Epithelial cell of proximal tubule (primary cell): ENCODE measurements around the gene ACTBL2. TPM values are rescaled to one million over a fixed set of nuclear protein-coding genes. Genes with fewer than 3 reads are reported as not detected.
A peak's percentile ranks its signal among the peaks of the same experiment; 100 is the strongest.

Source experiments
- DNase-seq: peaks from one replicate; pipeline ENCODE4 v3.0.0-alpha.2; 2011; ENCODE audit warnings: low read depth
- H3K4me3 ChIP-seq: 2 replicates; pipeline ENCODE4 v1.5.1; 2011; ENCODE audit warnings: low read depth, mild to moderate bottlenecking, low read length
- CTCF ChIP-seq: conservative IDR thresholded peaks from 2 replicates; pipeline ENCODE4 v1.5.1; 2012; ENCODE audit warnings: low read depth, mild to moderate bottlenecking, low read length
- total RNA-seq: library from RNA; depleted of rRNA; stranded (reverse); fragments of >200 nt; gene quantifications from 2 replicates; pipeline ENCODE4 v1.2.3, GENCODE V29; 2015

ACTBL2 gene
- total RNA-seq, 1 donor from 2014 or later = 2.3 TPM

GRCh38 chr5:57455511-57456455 is 26.8 kb downstream of the ACTBL2 start:
- DNase-seq = no peak
- H3K4me3 ChIP-seq = no peak overlapping the region
- no peak for TF ChIP-seq CTCF

GRCh38 chr5:57454896-57455295 is 27.7 kb downstream of the ACTBL2 start:
- no peak for TF ChIP-seq CTCF
- no peak overlapping the region for H3K4me3 ChIP-seq
- no peak for DNase-seq

GRCh38 chr5:57453728-57454127 is 28.9 kb downstream of the ACTBL2 start:
- no peak for DNase-seq
- TF ChIP-seq CTCF = no peak

GRCh38 chr5:57452885-57453284 is 29.7 kb downstream of the ACTBL2 start:
- DNase-seq = no peak
- TF ChIP-seq CTCF = no peak
- no peak overlapping the region for H3K4me3 ChIP-seq

More at GRCh38 chr5:57453728-57454127, 28.9 kb downstream of the ACTBL2 start:
- H3K4me3 ChIP-seq = no peak overlapping the region

GRCh38 chr5:57450991-57451876 is 31.4 kb downstream of the ACTBL2 start:
- no peak for TF ChIP-seq CTCF
- H3K4me3 ChIP-seq = no peak overlapping the region
- DNase-seq = peak; percentile 97

- no peak for TF ChIP-seq CTCF
- DNase-seq = no peak
- no peak overlapping the region for H3K4me3 ChIP-seq
Measured at GRCh38 chr5:57448751-57449150, 33.9 kb downstream of the ACTBL2 start.
